Measurements from ENCODE around the gene PEF1.

DNA sequence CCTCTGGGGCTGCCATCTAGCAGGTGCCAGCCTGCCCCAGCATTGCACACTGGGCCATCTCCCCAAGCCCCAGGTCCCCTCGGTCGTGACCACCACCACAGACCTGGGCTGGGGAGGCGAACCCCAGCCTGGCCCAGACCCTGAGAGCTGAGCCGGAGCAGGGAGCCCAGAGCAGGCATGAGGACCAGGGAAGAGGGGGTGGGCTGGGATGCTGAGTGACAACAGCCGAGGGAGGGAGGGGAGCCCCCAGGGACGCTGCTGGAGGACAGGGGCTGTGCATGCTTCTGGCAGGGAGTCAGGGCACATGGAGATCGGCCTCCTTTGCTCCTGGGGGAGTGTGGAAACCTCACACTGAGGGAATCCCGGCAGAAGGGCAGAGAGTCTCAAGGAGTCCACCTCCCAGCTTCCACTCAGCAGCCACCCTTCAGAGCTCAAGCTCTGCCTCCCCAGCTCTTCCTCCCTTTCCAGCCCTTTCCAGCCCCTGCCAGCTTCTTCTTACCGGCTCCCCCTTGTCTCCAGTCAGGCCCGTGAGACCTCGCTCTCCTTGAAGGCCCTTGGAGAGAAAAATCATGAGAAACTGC is 23.7 kb upstream of the PEF1 start:
- TF ChIP-seq, protein P1, sequence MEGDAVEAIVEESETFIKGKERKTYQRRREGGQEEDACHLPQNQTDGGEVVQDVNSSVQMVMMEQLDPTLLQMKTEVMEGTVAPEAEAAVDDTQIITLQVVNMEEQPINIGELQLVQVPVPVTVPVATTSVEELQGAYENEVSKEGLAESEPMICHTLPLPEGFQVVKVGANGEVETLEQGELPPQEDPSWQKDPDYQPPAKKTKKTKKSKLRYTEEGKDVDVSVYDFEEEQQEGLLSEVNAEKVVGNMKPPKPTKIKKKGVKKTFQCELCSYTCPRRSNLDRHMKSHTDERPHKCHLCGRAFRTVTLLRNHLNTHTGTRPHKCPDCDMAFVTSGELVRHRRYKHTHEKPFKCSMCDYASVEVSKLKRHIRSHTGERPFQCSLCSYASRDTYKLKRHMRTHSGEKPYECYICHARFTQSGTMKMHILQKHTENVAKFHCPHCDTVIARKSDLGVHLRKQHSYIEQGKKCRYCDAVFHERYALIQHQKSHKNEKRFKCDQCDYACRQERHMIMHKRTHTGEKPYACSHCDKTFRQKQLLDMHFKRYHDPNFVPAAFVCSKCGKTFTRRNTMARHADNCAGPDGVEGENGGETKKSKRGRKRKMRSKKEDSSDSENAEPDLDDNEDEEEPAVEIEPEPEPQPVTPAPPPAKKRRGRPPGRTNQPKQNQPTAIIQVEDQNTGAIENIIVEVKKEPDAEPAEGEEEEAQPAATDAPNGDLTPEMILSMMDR (conservative IDR thresholded peaks at IDR 0.05; ENCODE audit: low read depth in 2 of 2): no peak
- TF ChIP-seq EZH2 (IDR thresholded peaks at IDR 0.05; ENCODE audit: low read depth, unreplicated experiment): no peak
- no peak for TF ChIP-seq POLR2AphosphoS5 (IDR thresholded peaks at IDR 0.05; ENCODE audit: low read depth)
- TF ChIP-seq, protein P2, sequence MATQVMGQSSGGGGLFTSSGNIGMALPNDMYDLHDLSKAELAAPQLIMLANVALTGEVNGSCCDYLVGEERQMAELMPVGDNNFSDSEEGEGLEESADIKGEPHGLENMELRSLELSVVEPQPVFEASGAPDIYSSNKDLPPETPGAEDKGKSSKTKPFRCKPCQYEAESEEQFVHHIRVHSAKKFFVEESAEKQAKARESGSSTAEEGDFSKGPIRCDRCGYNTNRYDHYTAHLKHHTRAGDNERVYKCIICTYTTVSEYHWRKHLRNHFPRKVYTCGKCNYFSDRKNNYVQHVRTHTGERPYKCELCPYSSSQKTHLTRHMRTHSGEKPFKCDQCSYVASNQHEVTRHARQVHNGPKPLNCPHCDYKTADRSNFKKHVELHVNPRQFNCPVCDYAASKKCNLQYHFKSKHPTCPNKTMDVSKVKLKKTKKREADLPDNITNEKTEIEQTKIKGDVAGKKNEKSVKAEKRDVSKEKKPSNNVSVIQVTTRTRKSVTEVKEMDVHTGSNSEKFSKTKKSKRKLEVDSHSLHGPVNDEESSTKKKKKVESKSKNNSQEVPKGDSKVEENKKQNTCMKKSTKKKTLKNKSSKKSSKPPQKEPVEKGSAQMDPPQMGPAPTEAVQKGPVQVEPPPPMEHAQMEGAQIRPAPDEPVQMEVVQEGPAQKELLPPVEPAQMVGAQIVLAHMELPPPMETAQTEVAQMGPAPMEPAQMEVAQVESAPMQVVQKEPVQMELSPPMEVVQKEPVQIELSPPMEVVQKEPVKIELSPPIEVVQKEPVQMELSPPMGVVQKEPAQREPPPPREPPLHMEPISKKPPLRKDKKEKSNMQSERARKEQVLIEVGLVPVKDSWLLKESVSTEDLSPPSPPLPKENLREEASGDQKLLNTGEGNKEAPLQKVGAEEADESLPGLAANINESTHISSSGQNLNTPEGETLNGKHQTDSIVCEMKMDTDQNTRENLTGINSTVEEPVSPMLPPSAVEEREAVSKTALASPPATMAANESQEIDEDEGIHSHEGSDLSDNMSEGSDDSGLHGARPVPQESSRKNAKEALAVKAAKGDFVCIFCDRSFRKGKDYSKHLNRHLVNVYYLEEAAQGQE (IDR thresholded peaks at IDR 0.05; ENCODE audit: unreplicated experiment): no peak
- no peak for TF ChIP-seq ZNF114 (CRISPR knock-in tag; IDR thresholded peaks at IDR 0.05)

Measured in GM23338 (cell line).